ENCODE data around the gene IST1.

IST1 gene

GRCh38 chr16:71914802-71915201 is 19.5 kb downstream of the IST1 start:
- Histone ChIP-seq H3K4me1 (ENCODE audit: control insufficient read depth in 2 of 2, insufficient read depth in 2 of 2, low read length in 2 of 2) (peaks cover 0 to 4% of the 10 kb centered on the region in 2 donors), H3K9ac (ENCODE audit: low read depth in 1 of 2, low read length in 2 of 2) (no peak overlapping the region), H3K9me3 (ENCODE audit: control insufficient read depth in 2 of 2, low read length in 2 of 2) (no peaks in the 10 kb centered on the region), H3K36me3 (ENCODE audit: control insufficient read depth in 2 of 2, insufficient read depth in 2 of 2, low read length in 2 of 2) (peaks cover 30 to 40% of the 10 kb centered on the region in 2 donors), H3K4me3 (ENCODE audit: low read length in 2 of 2) (no peak overlapping the region), H3K27me3 (ENCODE audit: control insufficient read depth in 2 of 2, insufficient read depth in 2 of 2, low read length in 2 of 2) (no peaks in the 10 kb centered on the region), H3K27ac (ENCODE audit: low read depth in 2 of 2, low read length in 2 of 2) (no peak overlapping the region)

GRCh38 chr16:71915350-71915749 is 20.0 kb downstream of the IST1 start:
- Histone ChIP-seq H3K36me3 (ENCODE audit: control insufficient read depth in 2 of 2, insufficient read depth in 2 of 2, low read length in 2 of 2) (peaks cover 35 to 45% of the 10 kb centered on the region in 2 donors), H3K9me3 (ENCODE audit: control insufficient read depth in 2 of 2, low read length in 2 of 2) (no peaks in the 10 kb centered on the region), H3K4me3 (ENCODE audit: low read length in 2 of 2) (no peak overlapping the region), H3K27me3 (ENCODE audit: control insufficient read depth in 2 of 2, insufficient read depth in 2 of 2, low read length in 2 of 2) (no peaks in the 10 kb centered on the region), H3K4me1 (ENCODE audit: control insufficient read depth in 2 of 2, insufficient read depth in 2 of 2, low read length in 2 of 2) (no peaks in the 10 kb centered on the region), H3K9ac (ENCODE audit: low read depth in 1 of 2, low read length in 2 of 2) (no peak overlapping the region), H3K27ac (ENCODE audit: low read depth in 2 of 2, low read length in 2 of 2) (no peak overlapping the region)

- H3K4me3 ChIP-seq (ENCODE audit: low read length in 2 of 2) = no peak overlapping the region
- no peaks in the 10 kb centered on the region for H3K9me3 ChIP-seq (ENCODE audit: control insufficient read depth in 2 of 2, low read length in 2 of 2)
- H3K27ac ChIP-seq (ENCODE audit: low read depth in 2 of 2, low read length in 2 of 2) = no peak overlapping the region
- H3K27me3 ChIP-seq (ENCODE audit: control insufficient read depth in 2 of 2, insufficient read depth in 2 of 2, low read length in 2 of 2) = no peaks in the 10 kb centered on the region
- no peak overlapping the region for H3K9ac ChIP-seq (ENCODE audit: low read depth in 1 of 2, low read length in 2 of 2)
- H3K36me3 ChIP-seq (ENCODE audit: control insufficient read depth in 2 of 2, insufficient read depth in 2 of 2, low read length in 2 of 2) = peaks cover 46 to 56% of the 10 kb centered on the region in 2 donors
- no peaks in the 10 kb centered on the region for H3K4me1 ChIP-seq (ENCODE audit: control insufficient read depth in 2 of 2, insufficient read depth in 2 of 2, low read length in 2 of 2)
Measured at GRCh38 chr16:71916397-71916920, 21.1 kb downstream of the IST1 start.

- no peaks in the 10 kb centered on the region for H3K4me1 ChIP-seq (ENCODE audit: control insufficient read depth in 2 of 2, insufficient read depth in 2 of 2, low read length in 2 of 2)
- H3K9ac ChIP-seq (ENCODE audit: low read depth in 1 of 2, low read length in 2 of 2) = no peak overlapping the region
- H3K4me3 ChIP-seq (ENCODE audit: low read length in 2 of 2) = no peak overlapping the region
- H3K36me3 ChIP-seq (ENCODE audit: control insufficient read depth in 2 of 2, insufficient read depth in 2 of 2, low read length in 2 of 2) = peaks cover 59 to 69% of the 10 kb centered on the region in 2 donors
- H3K27me3 ChIP-seq (ENCODE audit: control insufficient read depth in 2 of 2, insufficient read depth in 2 of 2, low read length in 2 of 2) = no peaks in the 10 kb centered on the region
- no peak overlapping the region for H3K27ac ChIP-seq (ENCODE audit: low read depth in 2 of 2, low read length in 2 of 2)
- H3K9me3 ChIP-seq (ENCODE audit: control insufficient read depth in 2 of 2, low read length in 2 of 2) = no peaks in the 10 kb centered on the region
Measured at GRCh38 chr16:71917900-71918299, 22.6 kb downstream of the IST1 start.

- H3K27ac ChIP-seq (ENCODE audit: low read depth in 2 of 2, low read length in 2 of 2) = no peak overlapping the region
- H3K4me1 ChIP-seq (ENCODE audit: control insufficient read depth in 2 of 2, insufficient read depth in 2 of 2, low read length in 2 of 2) = no peaks in the 10 kb centered on the region
- peaks cover 70 to 79% of the 10 kb centered on the region in 2 donors for H3K36me3 ChIP-seq (ENCODE audit: control insufficient read depth in 2 of 2, insufficient read depth in 2 of 2, low read length in 2 of 2)
Measured at GRCh38 chr16:71919035-71919434, 23.7 kb downstream of the IST1 start.

GRCh38 chr16:71920658-71921057 is 25.3 kb downstream of the IST1 start:
- no peak overlapping the region for H3K27ac ChIP-seq (ENCODE audit: low read depth in 2 of 2, low read length in 2 of 2)
- peaks cover 81 to 85% of the 10 kb centered on the region in 2 donors for H3K36me3 ChIP-seq (ENCODE audit: control insufficient read depth in 2 of 2, insufficient read depth in 2 of 2, low read length in 2 of 2)
- H3K27me3 ChIP-seq (ENCODE audit: control insufficient read depth in 2 of 2, insufficient read depth in 2 of 2, low read length in 2 of 2) = no peaks in the 10 kb centered on the region
- H3K4me1 ChIP-seq (ENCODE audit: control insufficient read depth in 2 of 2, insufficient read depth in 2 of 2, low read length in 2 of 2) = no peaks in the 10 kb centered on the region
- no peak overlapping the region for H3K9ac ChIP-seq (ENCODE audit: low read depth in 1 of 2, low read length in 2 of 2)
- no peak overlapping the region for H3K4me3 ChIP-seq (ENCODE audit: low read length in 2 of 2)
- no peaks in the 10 kb centered on the region for H3K9me3 ChIP-seq (ENCODE audit: control insufficient read depth in 2 of 2, low read length in 2 of 2)

More at GRCh38 chr16:71919035-71919434, 23.7 kb downstream of the IST1 start:
- H3K4me3 ChIP-seq (ENCODE audit: low read length in 2 of 2) = no peak overlapping the region
- no peaks in the 10 kb centered on the region for H3K27me3 ChIP-seq (ENCODE audit: control insufficient read depth in 2 of 2, insufficient read depth in 2 of 2, low read length in 2 of 2)
- no peak overlapping the region for H3K9ac ChIP-seq (ENCODE audit: low read depth in 1 of 2, low read length in 2 of 2)
- no peaks in the 10 kb centered on the region for H3K9me3 ChIP-seq (ENCODE audit: control insufficient read depth in 2 of 2, low read length in 2 of 2)

GRCh38 chr16:71923941-71924690 is 28.8 kb downstream of the IST1 start:
- H3K4me1 ChIP-seq (ENCODE audit: control insufficient read depth in 2 of 2, insufficient read depth in 2 of 2, low read length in 2 of 2) = peaks cover 7 to 9% of the 10 kb centered on the region in 2 donors
- H3K9ac ChIP-seq (ENCODE audit: low read depth in 1 of 2, low read length in 2 of 2) = no peak overlapping the region
- H3K27me3 ChIP-seq (ENCODE audit: control insufficient read depth in 2 of 2, insufficient read depth in 2 of 2, low read length in 2 of 2) = no peaks in the 10 kb centered on the region
- H3K27ac ChIP-seq (ENCODE audit: low read depth in 2 of 2, low read length in 2 of 2) = no peak overlapping the region
- peaks cover 75 to 85% of the 10 kb centered on the region in 2 donors for H3K36me3 ChIP-seq (ENCODE audit: control insufficient read depth in 2 of 2, insufficient read depth in 2 of 2, low read length in 2 of 2)
- H3K9me3 ChIP-seq (ENCODE audit: control insufficient read depth in 2 of 2, low read length in 2 of 2) = no peaks in the 10 kb centered on the region
- no peak overlapping the region for H3K4me3 ChIP-seq (ENCODE audit: low read length in 2 of 2)

- no peaks in the 10 kb centered on the region for H3K9me3 ChIP-seq (ENCODE audit: control insufficient read depth in 2 of 2, low read length in 2 of 2)
- no peak overlapping the region for H3K4me3 ChIP-seq (ENCODE audit: low read length in 2 of 2)
- no peak overlapping the region for H3K9ac ChIP-seq (ENCODE audit: low read depth in 1 of 2, low read length in 2 of 2)
- H3K4me1 ChIP-seq (ENCODE audit: control insufficient read depth in 2 of 2, insufficient read depth in 2 of 2, low read length in 2 of 2) = peaks cover 7 to 9% of the 10 kb centered on the region in 2 donors
- no peak overlapping the region for H3K27ac ChIP-seq (ENCODE audit: low read depth in 2 of 2, low read length in 2 of 2)
- H3K36me3 ChIP-seq (ENCODE audit: control insufficient read depth in 2 of 2, insufficient read depth in 2 of 2, low read length in 2 of 2) = peaks cover 74 to 84% of the 10 kb centered on the region in 2 donors
- no peaks in the 10 kb centered on the region for H3K27me3 ChIP-seq (ENCODE audit: control insufficient read depth in 2 of 2, insufficient read depth in 2 of 2, low read length in 2 of 2)
Measured at GRCh38 chr16:71924710-71925109, 29.4 kb downstream of the IST1 start.

- Histone ChIP-seq H3K36me3 (ENCODE audit: control insufficient read depth in 2 of 2, insufficient read depth in 2 of 2, low read length in 2 of 2) (peaks cover 59 to 62% of the 10 kb centered on the region in 2 donors), H3K9me3 (ENCODE audit: control insufficient read depth in 2 of 2, low read length in 2 of 2) (no peaks in the 10 kb centered on the region)
Measured at GRCh38 chr16:71927383-71927782, 32.1 kb downstream of the IST1 start.

GRCh38 chr16:71927787-71928186 is 32.5 kb downstream of the IST1 start:
- Histone ChIP-seq H3K27me3 (ENCODE audit: control insufficient read depth in 2 of 2, insufficient read depth in 2 of 2, low read length in 2 of 2) (no peaks in the 10 kb centered on the region), H3K9me3 (ENCODE audit: control insufficient read depth in 2 of 2, low read length in 2 of 2) (no peaks in the 10 kb centered on the region), H3K36me3 (ENCODE audit: control insufficient read depth in 2 of 2, insufficient read depth in 2 of 2, low read length in 2 of 2) (peaks cover 55 to 58% of the 10 kb centered on the region in 2 donors), H3K4me3 (ENCODE audit: low read length in 2 of 2) (no peak overlapping the region), H3K27ac (ENCODE audit: low read depth in 2 of 2, low read length in 2 of 2) (no peak overlapping the region), H3K4me1 (ENCODE audit: control insufficient read depth in 2 of 2, insufficient read depth in 2 of 2, low read length in 2 of 2) (peaks cover 12 to 14% of the 10 kb centered on the region in 2 donors), H3K9ac (ENCODE audit: low read depth in 1 of 2, low read length in 2 of 2) (no peak overlapping the region)

More at GRCh38 chr16:71927383-71927782, 32.1 kb downstream of the IST1 start:
- Histone ChIP-seq H3K9ac (ENCODE audit: low read depth in 1 of 2, low read length in 2 of 2) (no peak overlapping the region), H3K4me1 (ENCODE audit: control insufficient read depth in 2 of 2, insufficient read depth in 2 of 2, low read length in 2 of 2) (peaks cover 12 to 14% of the 10 kb centered on the region in 2 donors), H3K27ac (ENCODE audit: low read depth in 2 of 2, low read length in 2 of 2) (no peak overlapping the region), H3K27me3 (ENCODE audit: control insufficient read depth in 2 of 2, insufficient read depth in 2 of 2, low read length in 2 of 2) (no peaks in the 10 kb centered on the region), H3K4me3 (ENCODE audit: low read length in 2 of 2) (no peak overlapping the region)

Measured in mucosa of rectum (tissue), 2 donors.